H1 (cell line): ENCODE measurements around the gene MTCH1. TPM values are rescaled to one million over a fixed set of nuclear protein-coding genes. Genes with fewer than 3 reads are reported as not detected.

Experiments used
- BRCA1 ChIP-seq: IDR thresholded peaks from 2 replicates; pipeline ENCODE4 v1.6.1; 2012; ENCODE audit warnings: low read depth, low read length, improper control_type of control experiment
- CBX8 ChIP-seq: fragments of 300-800, 300-1000 bp; sonication (generic); IDR thresholded peaks from 2 replicates; pipeline ENCODE4 v1.7.1; 2016; ENCODE audit warnings: low read depth, low read length, borderline replicate concordance
- CREB1 ChIP-seq: IDR thresholded peaks from 2 replicates; pipeline ENCODE4 v1.6.1; 2012; ENCODE audit warnings: inconsistent platforms
- EGR1 ChIP-seq: IDR thresholded peaks from 2 replicates; pipeline ENCODE4 v1.6.1; 2011; ENCODE audit warnings: low read depth, low read length, borderline replicate concordance
- NANOG ChIP-seq: IDR thresholded peaks from 2 replicates; pipeline ENCODE4 v1.6.1; 2011; ENCODE audit warnings: low read length, low read depth, mild to moderate bottlenecking, inconsistent platforms; ENCODE audit not compliant: insufficient read depth, poor library complexity, severe bottlenecking
- SIN3A ChIP-seq, 2 experiments: IDR thresholded peaks in 1 of 2; conservative IDR thresholded peaks in 1 of 2; 2 replicates each; pipeline ENCODE4 v1.6.1; 2011 to 2012; ENCODE audit warnings: low read length in 2 of 2, improper control_type of control experiment in 1 of 2, low read depth in 1 of 2, mild to moderate bottlenecking in 1 of 2
- SUZ12 ChIP-seq: fragments of 200-600 bp; sonication (generic); IDR thresholded peaks from 2 replicates; pipeline ENCODE4 v1.6.1; 2012; ENCODE audit warnings: mild to moderate bottlenecking, inconsistent platforms, low read length, moderate library complexity, mixed read lengths
- polyA plus RNA-seq, 7 experiments: library from polyadenylated mRNA; depleted of rRNA in 3 of 7; stranded (reverse) in 5 of 7; unstranded in 2 of 7; fragments of >200 nt in 5 of 7; fragments of 200-250 nt in 2 of 7; gene quantifications; 1 replicate in 5 of 7; 2 replicates in 1 of 7; 4 replicates in 1 of 7; pipeline versions ENCODE4 v1.2.1 to v1.2.3, GENCODE V29; 2011 to 2013; ENCODE audit warnings: missing spikeins in 2 of 7, mixed read lengths in 2 of 7
- total RNA-seq: library from RNA; stranded (reverse); fragmentation: NEBNext Ultra II Directional; extraction: Animal tissue kit (Norgen Biotek cat#: 25700); gene quantifications from 2 replicates; pipeline ENCODE4 v1.2.1, GENCODE V29; 2021

Gene MTCH1
- total and polyA plus RNA-seq, 2 of the 8 experiments (the other 6 are each of a cell fraction or from before 2014, with no cell fraction given): 169 to 214 TPM

GRCh38 chr6:37016995-37017394, 31.0 kb upstream of the MTCH1 start (continued):
- TF ChIP-seq NANOG (no peak), SIN3A (conservative IDR thresholded peaks at IDR 0.05 in 1 of 2, IDR thresholded peaks at IDR 0.05 in 1 of 2; ENCODE audit: low read depth in 1 of 2, low read length in 2 of 2) (no peak), CREB1 (no peak), BRCA1 (no peak), SUZ12 (no peak), CBX8 (no peak), EGR1 (no peak)
- TF ChIP-seq, all 59 proteins: peak for 0
